B cell (primary cell): ENCODE data around the gene TMEM134. TPM values are rescaled to one million over a fixed set of nuclear protein-coding genes. Genes with fewer than 3 reads are reported as not detected.

Experiments
- ATAC-seq: fragments of 200-7000 bp; cut with Tn5 transposase; one replicate; pipeline ENCODE4 v1.10.0; 2021; ENCODE audit warnings: low read depth, mild to moderate bottlenecking, moderate number of reproducible peaks, moderate library complexity
- CTCF ChIA-PET: fragments of 350-600 bp; sonication (Branson Sonifier 250); formaldehyde crosslinking; loops from one replicate; lab custom pipeline; 2021; ENCODE audit warnings: antibody characterized with exemption, inconsistent platforms; lab: Charles Lee
- POLR2A ChIA-PET: fragments of 350-600 bp; sonication (Branson Sonifier 250); formaldehyde crosslinking; loops from one replicate; lab custom pipeline; 2021; ENCODE audit warnings: antibody characterized with exemption; lab: Charles Lee
- DNase-seq: peaks from one replicate; pipeline ENCODE4 v3.0.0; 2013
- H2AFZ ChIP-seq: 2 replicates; pipeline ENCODE4 v1.6.1; 2012; ENCODE audit warnings: mild to moderate bottlenecking, low read depth, low read length; ENCODE audit not compliant: insufficient read depth, poor library complexity, severe bottlenecking
- H3K27ac ChIP-seq, 2 donors: 1 replicate in 1 of 2; 2 replicates in 1 of 2; pipeline ENCODE4 v1.5.1; 2012 to 2013; ENCODE audit warnings: low read length in 2 of 2, mild to moderate bottlenecking in 2 of 2, moderate library complexity in 1 of 2
- H3K27me3 ChIP-seq, 4 experiments: fragments of 200-600 bp in 1 of 4; sonication (generic) in 1 of 4; replicated peaks in 1 of 4; 1 replicate in 2 of 4; 2 replicates in 2 of 4; pipeline versions ENCODE4 v1.6.1 to v1.7.0; 2013 to 2016; ENCODE audit warnings: low read length in 3 of 4, mild to moderate bottlenecking in 2 of 4, mixed read lengths in 1 of 4, moderate library complexity in 1 of 4; ENCODE audit not compliant: insufficient read depth in 4 of 4, control insufficient read depth in 3 of 4; ENCODE audit errors: control extremely low read depth in 1 of 4
- H3K36me3 ChIP-seq, 2 experiments: replicated peaks in 1 of 2; 1 replicate in 1 of 2; 2 replicates in 1 of 2; pipeline versions ENCODE4 v1.6.1 to v1.7.1; 2013; ENCODE audit warnings: low read length in 1 of 2; ENCODE audit not compliant: insufficient read depth in 2 of 2, control insufficient read depth in 1 of 2; ENCODE audit errors: control extremely low read depth in 1 of 2, extremely low read depth in 1 of 2
- H3K4me1 ChIP-seq, 2 donors: fragments of 200-600 bp in 1 of 2; sonication (generic) in 1 of 2; 1 replicate in 1 of 2; 2 replicates in 1 of 2; pipeline versions ENCODE4 v1.5.1 to v1.6.1; 2013 to 2017; ENCODE audit warnings: low read length in 2 of 2; ENCODE audit not compliant: control insufficient read depth in 2 of 2, insufficient read depth in 2 of 2
- H3K4me2 ChIP-seq: replicated peaks from 2 replicates; pipeline ENCODE3; 2012; ENCODE audit warnings: mild to moderate bottlenecking, low read depth, low read length; ENCODE audit not compliant: poor library complexity, severe bottlenecking
- H3K4me3 ChIP-seq, 5 experiments: fragments of 200-600 bp in 1 of 5; sonication (generic) in 1 of 5; 1 replicate in 3 of 5; 2 replicates in 2 of 5; pipeline versions ENCODE4 v1.5.1 to v1.7.0; 2011 to 2016; ENCODE audit warnings: low read length in 4 of 5, mild to moderate bottlenecking in 4 of 5, low read depth in 2 of 5, control low read depth in 1 of 5, moderate library complexity in 1 of 5; ENCODE audit not compliant: insufficient read depth in 1 of 5; ENCODE audit errors: control extremely low read depth in 1 of 5, extremely low read depth in 1 of 5
- H3K79me2 ChIP-seq: fragments of 200-600 bp; sonication (generic); one replicate; pipeline ENCODE4 v1.6.0; 2016; ENCODE audit warnings: low read length; ENCODE audit not compliant: control insufficient read depth, insufficient read depth
- H3K9ac ChIP-seq: fragments of 200-600 bp; sonication (generic); 2 replicates; pipeline ENCODE4 v1.6.1; 2017; ENCODE audit warnings: mild to moderate bottlenecking, low read length, moderate library complexity
- H3K9me3 ChIP-seq, 3 donors: one replicate each; pipeline versions ENCODE4 v1.6.1 to v1.7.1; 2013; ENCODE audit warnings: low read length in 2 of 3; ENCODE audit not compliant: control insufficient read depth in 2 of 3, insufficient read depth in 1 of 3; ENCODE audit errors: control extremely low read depth in 1 of 3
- H4K20me1 ChIP-seq: 2 replicates; pipeline ENCODE4 v1.6.0; 2012; ENCODE audit warnings: mild to moderate bottlenecking, low read length; ENCODE audit not compliant: insufficient read depth, control insufficient read depth, poor library complexity, severe bottlenecking
- H3K27ac Mint-ChIP-seq: one replicate; pipeline ENCODE4 v1.8.0; 2021; ENCODE audit warnings: mixed read lengths
- H3K27me3 Mint-ChIP-seq: one replicate; pipeline ENCODE4 v1.8.0; 2021; ENCODE audit warnings: mixed read lengths
- H3K4me1 Mint-ChIP-seq: one replicate; pipeline ENCODE4 v1.8.0; 2021; ENCODE audit warnings: mixed read lengths
- H3K4me3 Mint-ChIP-seq: one replicate; pipeline ENCODE4 v1.8.0; 2021; ENCODE audit warnings: mixed read lengths
- H3K9me3 Mint-ChIP-seq: one replicate; pipeline ENCODE4 v1.8.0; 2022; ENCODE audit warnings: mixed read lengths; ENCODE audit not compliant: insufficient read depth
- EZH2 ChIP-seq: IDR thresholded peaks from 2 replicates; pipeline ENCODE4 v1.6.1; 2012; ENCODE audit warnings: borderline replicate concordance, low read depth, mild to moderate bottlenecking, moderate library complexity, low read length; ENCODE audit not compliant: insufficient read depth, poor library complexity, severe bottlenecking
- WGBS: methylation state at CpG from one replicate; pipeline ENCODE4 v1.1.5; 2013; ENCODE audit warnings: missing lambda C conversion rate; ENCODE audit not compliant: insufficient coverage; 5-methylcytosine and 5-hydroxymethylcytosine counted together
- intact Hi-C: fragments of 100-400 bp; cut with micrococcal nuclease; formaldehyde crosslinking; loops from one replicate; pipeline ENCODE4 v1.10.0; 2022
- polyA plus RNA-seq: library from polyadenylated mRNA; depleted of rRNA; stranded (reverse); fragments of >200 nt; gene quantifications from 2 replicates; pipeline ENCODE4 v1.2.3, GENCODE V29; 2012
- total RNA-seq, 2 donors: library from RNA; stranded (reverse); fragments of 120-200 nt in 1 of 2; gene quantifications; 1 replicate in 1 of 2; 2 replicates in 1 of 2; pipeline versions ENCODE4 v1.2.3 to v1.2.4, GENCODE V29; 2013 to 2022
- TF ChIP-seq, protein P1 (sequence below): fragments of 200-600 bp; IDR thresholded peaks from one replicate; pipeline ENCODE4 v1.8.0; 2022; ENCODE audit warnings: antibody characterized with exemption, mild to moderate bottlenecking

TMEM134 gene
- total and polyA plus RNA-seq, 2 donors (not counting 1 experiment from before 2014, with no cell fraction given), result 167 to 197 TPM

DNA sequence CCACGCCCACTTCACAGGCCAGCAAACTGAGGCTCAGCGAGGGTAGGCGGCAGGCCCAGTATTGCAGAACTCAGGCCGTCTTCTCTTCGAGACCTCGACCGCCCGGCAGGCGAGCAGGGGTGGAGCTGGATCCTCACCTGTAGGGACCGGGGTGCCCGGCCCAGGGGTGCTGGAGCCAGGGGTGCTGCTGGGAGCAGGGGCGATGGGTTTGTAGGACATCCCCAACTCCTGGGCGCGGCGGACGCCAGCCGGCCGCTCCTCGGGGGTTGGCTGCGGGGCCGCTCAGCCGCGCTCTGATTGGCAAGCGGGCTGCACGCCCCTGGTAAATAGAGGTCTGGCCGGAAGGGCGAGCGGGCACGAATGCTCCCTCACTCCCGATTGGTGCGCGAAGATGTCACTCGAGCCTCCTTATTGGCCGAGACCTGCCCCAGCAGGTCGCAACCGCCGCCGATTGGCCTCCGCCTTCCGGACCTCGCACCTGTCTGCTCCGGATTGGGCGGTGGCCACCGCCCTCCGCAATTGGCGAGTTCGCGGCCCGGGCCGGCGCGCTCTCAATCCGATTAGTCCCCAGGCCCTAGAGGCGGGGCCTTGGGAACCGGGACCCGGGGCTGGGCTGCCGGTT is 38.9 kb upstream of the TMEM134 start, which contains the start of gene CDK2AP2:
CDK2AP2 (minus strand) TSS at position 299 of the 622 bp plus-strand sequence; CDS start at position 219, 80 bp downstream.
- ATAC-seq, result peak; percentile 74
- peaks cover 40% of the 10 kb centered on the region for H4K20me1 ChIP-seq
- Mint-ChIP-seq H3K27ac (peak within 1 kb of the TSS; percentile 95), H3K4me3 (peak within 1 kb of the TSS; percentile 92), H3K27me3 (peaks cover 8% of the 10 kb centered on the region), H3K4me1 (peaks cover 42% of the 10 kb centered on the region), H3K9me3 (no peaks in the 10 kb centered on the region)
- peaks cover 0 to 15% of the 10 kb centered on the region in 2 experiments for H3K36me3 ChIP-seq
- H3K79me2 ChIP-seq, result peaks cover 26% of the 10 kb centered on the region
- H3K27me3 ChIP-seq, result peaks cover 0 to 16% (median 4%) of the 10 kb centered on the region in 4 experiments
- intact Hi-C loops, result loop anchor here (1.0 to 5.0 kb wide), 7 partner anchors 25 to 266 kb away; partner anchors contain the start of genes AIP, GRK2, NDUFV1 and POLD4
- CTCF ChIA-PET, result interaction anchor here (0.8 to 1.5 kb wide), 7 partner anchors 38 to 154 kb away, joined by 3 to 7 read pairs (median 3); partner anchors contain the start of genes GSTP1, PPP1CA, PTPRCAP and RAD9A
- peak within 1 kb of the TSS; percentile 57 to 88 (median 79) for H3K4me3 ChIP-seq
- H2AFZ ChIP-seq, result peak within 1 kb of the TSS; percentile 91
- H3K4me1 ChIP-seq, result peaks cover 39 to 46% of the 10 kb centered on the region in 2 donors
- POLR2A ChIA-PET, result interaction anchor here (0.6 to 1.6 kb wide), 7 partner anchors 22 to 268 kb away, joined by 3 to 10 read pairs (median 4); partner anchors contain the start of genes POLD4, PPP1CA and TBC1D10C
- no peaks in the 10 kb centered on the region for H3K9me3 ChIP-seq
- TF ChIP-seq, protein P1, sequence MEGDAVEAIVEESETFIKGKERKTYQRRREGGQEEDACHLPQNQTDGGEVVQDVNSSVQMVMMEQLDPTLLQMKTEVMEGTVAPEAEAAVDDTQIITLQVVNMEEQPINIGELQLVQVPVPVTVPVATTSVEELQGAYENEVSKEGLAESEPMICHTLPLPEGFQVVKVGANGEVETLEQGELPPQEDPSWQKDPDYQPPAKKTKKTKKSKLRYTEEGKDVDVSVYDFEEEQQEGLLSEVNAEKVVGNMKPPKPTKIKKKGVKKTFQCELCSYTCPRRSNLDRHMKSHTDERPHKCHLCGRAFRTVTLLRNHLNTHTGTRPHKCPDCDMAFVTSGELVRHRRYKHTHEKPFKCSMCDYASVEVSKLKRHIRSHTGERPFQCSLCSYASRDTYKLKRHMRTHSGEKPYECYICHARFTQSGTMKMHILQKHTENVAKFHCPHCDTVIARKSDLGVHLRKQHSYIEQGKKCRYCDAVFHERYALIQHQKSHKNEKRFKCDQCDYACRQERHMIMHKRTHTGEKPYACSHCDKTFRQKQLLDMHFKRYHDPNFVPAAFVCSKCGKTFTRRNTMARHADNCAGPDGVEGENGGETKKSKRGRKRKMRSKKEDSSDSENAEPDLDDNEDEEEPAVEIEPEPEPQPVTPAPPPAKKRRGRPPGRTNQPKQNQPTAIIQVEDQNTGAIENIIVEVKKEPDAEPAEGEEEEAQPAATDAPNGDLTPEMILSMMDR, result no peak
- no peak for TF ChIP-seq EZH2
- peak within 1 kb of the TSS; percentile 84 to 98 for H3K27ac ChIP-seq
- DNase-seq, result peak; percentile 100
- peak within 1 kb of the TSS; percentile 89 for H3K9ac ChIP-seq
- WGBS, result under 1% methylated on average over 57 of the region's 57 CpGs
- peak within 1 kb of the TSS; percentile 97 for H3K4me2 ChIP-seq
